HCT116 (cell line): ENCODE measurements around the gene DHRS13.

ENCODE experiments used
- CEBPB ChIP-seq: IDR thresholded peaks from 2 replicates; pipeline ENCODE4 v1.6.1; 2012; ENCODE audit warnings: low read depth
- POLR2A ChIP-seq: IDR thresholded peaks from 2 replicates; pipeline ENCODE4 v1.7.0; 2011; ENCODE audit warnings: borderline replicate concordance; ENCODE audit not compliant: insufficient read depth, insufficient read length; ENCODE audit errors: extremely low read depth
- ZNF274 ChIP-seq: fragments of 200-500 bp; sonication (Bioruptor generic); IDR thresholded peaks from 2 replicates; pipeline ENCODE4 v1.6.1; 2014; ENCODE audit warnings: mild to moderate bottlenecking, low read depth, low read length, inconsistent platforms
- TF ChIP-seq, protein P1 (sequence below), 3 experiments: fragments of 200-600 bp in 1 of 3; sonication (generic) in 1 of 3; IDR thresholded peaks in 2 of 3; conservative IDR thresholded peaks in 1 of 3; 2 replicates each; pipeline ENCODE4 v1.5.1; 2012 to 2017; ENCODE audit warnings: low read depth in 2 of 3, low read length in 2 of 3, antibody characterized with exemption in 1 of 3, borderline replicate concordance in 1 of 3, control low read depth in 1 of 3, mild to moderate bottlenecking in 1 of 3, mixed read lengths in 1 of 3, mixed run types in 1 of 3, moderate library complexity in 1 of 3; ENCODE audit not compliant: insufficient read depth in 1 of 3
- TF ChIP-seq, protein P2 (sequence below): IDR thresholded peaks from 2 replicates; pipeline ENCODE4 v1.6.1; 2012
- TF ChIP-seq, protein P3 (sequence below): IDR thresholded peaks from 2 replicates; pipeline ENCODE4 v1.6.1; 2012; ENCODE audit warnings: low read depth

DNA sequence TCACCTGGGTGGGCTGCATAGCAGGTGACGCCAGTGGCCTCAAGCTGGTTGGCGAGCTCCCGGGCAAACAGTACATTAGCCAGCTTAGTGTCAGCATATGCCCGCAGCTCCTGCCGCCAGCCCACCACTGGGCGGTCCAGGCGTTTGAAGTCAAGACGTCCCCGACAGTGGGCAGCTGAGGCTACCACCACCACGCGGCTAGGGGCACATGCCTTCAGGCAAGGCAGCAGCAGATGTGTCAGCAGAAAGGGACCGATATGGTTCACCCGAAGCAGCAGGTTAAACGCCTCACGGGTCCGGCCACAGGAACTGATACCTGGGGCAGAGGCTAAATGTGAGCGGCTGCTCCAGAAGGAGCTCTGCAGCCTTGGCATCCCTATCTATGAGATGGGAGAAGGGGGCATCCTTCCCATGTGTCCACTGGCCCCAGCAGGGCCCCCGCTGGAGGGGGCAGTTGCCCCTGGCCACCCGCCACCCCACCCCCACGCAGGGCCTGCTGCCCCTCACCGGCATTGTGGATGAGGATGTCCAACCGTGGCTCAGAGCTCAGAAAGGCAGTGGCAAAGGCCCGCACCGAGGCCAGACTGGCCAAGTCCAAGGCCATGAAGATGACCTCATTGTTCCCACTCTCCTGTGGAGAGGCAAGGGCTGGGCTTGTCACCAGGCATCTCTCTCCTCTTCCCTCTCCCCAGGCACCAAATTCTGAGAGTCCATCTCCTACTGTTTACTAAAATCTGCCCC is 1.7 kb downstream of the DHRS13 start:
- TF ChIP-seq, protein P1, sequence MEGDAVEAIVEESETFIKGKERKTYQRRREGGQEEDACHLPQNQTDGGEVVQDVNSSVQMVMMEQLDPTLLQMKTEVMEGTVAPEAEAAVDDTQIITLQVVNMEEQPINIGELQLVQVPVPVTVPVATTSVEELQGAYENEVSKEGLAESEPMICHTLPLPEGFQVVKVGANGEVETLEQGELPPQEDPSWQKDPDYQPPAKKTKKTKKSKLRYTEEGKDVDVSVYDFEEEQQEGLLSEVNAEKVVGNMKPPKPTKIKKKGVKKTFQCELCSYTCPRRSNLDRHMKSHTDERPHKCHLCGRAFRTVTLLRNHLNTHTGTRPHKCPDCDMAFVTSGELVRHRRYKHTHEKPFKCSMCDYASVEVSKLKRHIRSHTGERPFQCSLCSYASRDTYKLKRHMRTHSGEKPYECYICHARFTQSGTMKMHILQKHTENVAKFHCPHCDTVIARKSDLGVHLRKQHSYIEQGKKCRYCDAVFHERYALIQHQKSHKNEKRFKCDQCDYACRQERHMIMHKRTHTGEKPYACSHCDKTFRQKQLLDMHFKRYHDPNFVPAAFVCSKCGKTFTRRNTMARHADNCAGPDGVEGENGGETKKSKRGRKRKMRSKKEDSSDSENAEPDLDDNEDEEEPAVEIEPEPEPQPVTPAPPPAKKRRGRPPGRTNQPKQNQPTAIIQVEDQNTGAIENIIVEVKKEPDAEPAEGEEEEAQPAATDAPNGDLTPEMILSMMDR (IDR thresholded peaks at IDR 0.05 in 2 of 3, conservative IDR thresholded peaks at IDR 0.05 in 1 of 3; ENCODE audit: borderline replicate concordance in 1 of 3, insufficient read depth in 1 of 3, low read depth in 2 of 3, low read length in 2 of 3): no peak
- TF ChIP-seq, protein P2, sequence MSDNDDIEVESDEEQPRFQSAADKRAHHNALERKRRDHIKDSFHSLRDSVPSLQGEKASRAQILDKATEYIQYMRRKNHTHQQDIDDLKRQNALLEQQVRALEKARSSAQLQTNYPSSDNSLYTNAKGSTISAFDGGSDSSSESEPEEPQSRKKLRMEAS: no peak
- TF ChIP-seq ZNF274 (no peak), CEBPB (no peak), POLR2A (no peak)
- TF ChIP-seq, protein P3, sequence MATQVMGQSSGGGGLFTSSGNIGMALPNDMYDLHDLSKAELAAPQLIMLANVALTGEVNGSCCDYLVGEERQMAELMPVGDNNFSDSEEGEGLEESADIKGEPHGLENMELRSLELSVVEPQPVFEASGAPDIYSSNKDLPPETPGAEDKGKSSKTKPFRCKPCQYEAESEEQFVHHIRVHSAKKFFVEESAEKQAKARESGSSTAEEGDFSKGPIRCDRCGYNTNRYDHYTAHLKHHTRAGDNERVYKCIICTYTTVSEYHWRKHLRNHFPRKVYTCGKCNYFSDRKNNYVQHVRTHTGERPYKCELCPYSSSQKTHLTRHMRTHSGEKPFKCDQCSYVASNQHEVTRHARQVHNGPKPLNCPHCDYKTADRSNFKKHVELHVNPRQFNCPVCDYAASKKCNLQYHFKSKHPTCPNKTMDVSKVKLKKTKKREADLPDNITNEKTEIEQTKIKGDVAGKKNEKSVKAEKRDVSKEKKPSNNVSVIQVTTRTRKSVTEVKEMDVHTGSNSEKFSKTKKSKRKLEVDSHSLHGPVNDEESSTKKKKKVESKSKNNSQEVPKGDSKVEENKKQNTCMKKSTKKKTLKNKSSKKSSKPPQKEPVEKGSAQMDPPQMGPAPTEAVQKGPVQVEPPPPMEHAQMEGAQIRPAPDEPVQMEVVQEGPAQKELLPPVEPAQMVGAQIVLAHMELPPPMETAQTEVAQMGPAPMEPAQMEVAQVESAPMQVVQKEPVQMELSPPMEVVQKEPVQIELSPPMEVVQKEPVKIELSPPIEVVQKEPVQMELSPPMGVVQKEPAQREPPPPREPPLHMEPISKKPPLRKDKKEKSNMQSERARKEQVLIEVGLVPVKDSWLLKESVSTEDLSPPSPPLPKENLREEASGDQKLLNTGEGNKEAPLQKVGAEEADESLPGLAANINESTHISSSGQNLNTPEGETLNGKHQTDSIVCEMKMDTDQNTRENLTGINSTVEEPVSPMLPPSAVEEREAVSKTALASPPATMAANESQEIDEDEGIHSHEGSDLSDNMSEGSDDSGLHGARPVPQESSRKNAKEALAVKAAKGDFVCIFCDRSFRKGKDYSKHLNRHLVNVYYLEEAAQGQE: no peak
